Vagina (tissue), 2 donors: ENCODE results near the gene PRRT3. TPM values are rescaled to one million over a fixed set of nuclear protein-coding genes. Genes with fewer than 3 reads are reported as not detected.

ENCODE experiments used
- DNase-seq, 2 donors: peaks; one replicate each; pipeline ENCODE4 v3.0.0-alpha.2; 2017; ENCODE audit errors: extremely low spot score in 2 of 2
- H3K27ac ChIP-seq: fragments of 200-600 bp; sonication (generic); one replicate; pipeline ENCODE4 v1.5.1; 2019
- H3K27me3 ChIP-seq: fragments of 200-600 bp; sonication (generic); one replicate; pipeline ENCODE4 v1.5.1; 2019
- H3K36me3 ChIP-seq, 2 donors: fragments of 200-600 bp; sonication (generic); one replicate each; pipeline ENCODE4 v1.5.1; 2017 to 2019
- H3K4me1 ChIP-seq: fragments of 200-600 bp; sonication (generic); one replicate; pipeline ENCODE4 v1.5.1; 2019
- H3K4me3 ChIP-seq, 2 donors: fragments of 200-600 bp; sonication (generic); 1 replicate in 1 of 2; 2 replicates in 1 of 2; pipeline ENCODE4 v1.5.1; 2016 to 2019
- H3K9me3 ChIP-seq: fragments of 200-600 bp; sonication (generic); one replicate; pipeline ENCODE4 v1.5.1; 2019
- POLR2A ChIP-seq, 2 donors: fragments of 450-650 bp; IDR thresholded peaks; one replicate each; pipeline ENCODE4 v1.6.1; 2017; ENCODE audit warnings: antibody characterized with exemption in 2 of 2, mild to moderate bottlenecking in 2 of 2, moderate library complexity in 2 of 2
- POLR2AphosphoS5 ChIP-seq, 2 donors: sonication (generic); formaldehyde crosslinking; IDR thresholded peaks; one replicate each; pipeline ENCODE4 v1.9.0; 2017; ENCODE audit warnings: antibody characterized with exemption in 2 of 2, mild to moderate bottlenecking in 2 of 2, low read depth in 1 of 2; ENCODE audit not compliant: insufficient read depth in 1 of 2
- intact Hi-C: fragments of 100-400 bp; cut with DNase I; formaldehyde crosslinking; loops from one replicate; pipeline ENCODE4 v1.15.1; 2023
- total RNA-seq: library from RNA; depleted of rRNA; stranded (reverse); fragments of >200 nt; gene quantifications from one replicate; pipeline ENCODE4 v1.2.3, GENCODE V29; 2016
- TF ChIP-seq, protein P1 (sequence below), 3 experiments: fragments of 450-650 bp in 2 of 3; fragments of 200-600 bp in 1 of 3; sonication (generic) in 1 of 3; IDR thresholded peaks; one replicate each; pipeline ENCODE4 v1.5.1; 2017 to 2019; ENCODE audit warnings: antibody characterized with exemption in 3 of 3, mild to moderate bottlenecking in 2 of 3, moderate library complexity in 2 of 3

PRRT3 gene
- total RNA-seq, 1 donor from 2014 or later, result 1.7 TPM

DNA sequence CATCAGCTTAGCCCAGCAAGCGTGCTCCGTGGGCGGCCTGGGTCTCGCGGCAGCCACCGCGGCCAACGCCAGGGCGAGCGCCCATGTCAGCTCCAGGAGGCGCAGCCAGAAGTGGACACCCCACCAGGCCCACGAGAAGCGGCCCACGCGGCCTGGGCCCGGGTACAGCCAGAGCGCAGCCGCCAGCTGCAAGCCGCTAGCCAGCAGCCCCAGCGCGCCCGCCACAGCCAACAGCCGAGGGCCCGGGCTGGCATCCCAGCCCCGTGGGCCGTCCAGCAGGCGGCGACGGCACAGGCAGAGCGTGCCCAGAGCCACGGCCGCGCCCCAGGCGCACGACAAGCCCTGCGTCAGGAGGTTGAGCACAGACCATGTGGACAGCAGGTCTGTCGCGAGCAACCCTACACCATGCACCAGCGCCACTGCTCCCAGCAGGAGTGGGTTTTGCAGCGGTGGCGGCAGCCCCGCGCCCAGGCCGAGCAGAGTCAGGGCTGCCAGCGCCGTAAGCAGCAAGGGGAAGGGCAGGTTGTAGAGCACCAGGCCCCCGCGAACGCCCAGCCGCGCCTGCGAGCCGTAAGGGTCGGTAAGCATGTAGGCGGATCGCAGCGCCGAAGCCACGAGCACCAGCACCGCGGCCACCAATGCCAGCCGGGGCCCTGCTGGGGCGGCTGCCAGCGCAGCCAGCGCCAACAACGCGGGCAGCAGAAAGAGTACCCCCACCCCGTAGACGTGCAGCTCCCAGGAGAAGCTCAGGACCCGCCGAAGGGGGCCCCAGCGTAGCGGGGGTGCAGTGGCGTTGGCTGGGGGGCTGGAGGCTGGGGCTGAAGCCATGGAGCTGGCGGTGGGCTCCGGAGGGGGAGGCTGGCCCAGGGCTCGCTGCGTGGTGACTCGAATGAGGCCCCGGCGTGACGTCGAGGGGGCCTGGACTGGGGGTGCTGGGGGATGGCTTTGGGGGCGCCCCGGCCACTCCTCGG, 4.9 kb downstream of the PRRT3 start:
- Histone ChIP-seq H3K9me3 (no peaks in the 10 kb centered on the region), H3K27ac (peak overlapping the region; percentile 88), H3K27me3 (no peaks in the 10 kb centered on the region), H3K4me1 (peaks cover 36% of the 10 kb centered on the region), H3K4me3 (peak overlapping the region; percentile 59 to 60), H3K36me3 (peaks cover 0 to 12% of the 10 kb centered on the region in 2 donors)
- no peak for TF ChIP-seq POLR2A (IDR thresholded peaks at IDR 0.05)
- no peak for TF ChIP-seq POLR2AphosphoS5 (IDR thresholded peaks at IDR 0.05; ENCODE audit: insufficient read depth in 1 of 2, low read depth in 1 of 2)
- TF ChIP-seq, protein P1, sequence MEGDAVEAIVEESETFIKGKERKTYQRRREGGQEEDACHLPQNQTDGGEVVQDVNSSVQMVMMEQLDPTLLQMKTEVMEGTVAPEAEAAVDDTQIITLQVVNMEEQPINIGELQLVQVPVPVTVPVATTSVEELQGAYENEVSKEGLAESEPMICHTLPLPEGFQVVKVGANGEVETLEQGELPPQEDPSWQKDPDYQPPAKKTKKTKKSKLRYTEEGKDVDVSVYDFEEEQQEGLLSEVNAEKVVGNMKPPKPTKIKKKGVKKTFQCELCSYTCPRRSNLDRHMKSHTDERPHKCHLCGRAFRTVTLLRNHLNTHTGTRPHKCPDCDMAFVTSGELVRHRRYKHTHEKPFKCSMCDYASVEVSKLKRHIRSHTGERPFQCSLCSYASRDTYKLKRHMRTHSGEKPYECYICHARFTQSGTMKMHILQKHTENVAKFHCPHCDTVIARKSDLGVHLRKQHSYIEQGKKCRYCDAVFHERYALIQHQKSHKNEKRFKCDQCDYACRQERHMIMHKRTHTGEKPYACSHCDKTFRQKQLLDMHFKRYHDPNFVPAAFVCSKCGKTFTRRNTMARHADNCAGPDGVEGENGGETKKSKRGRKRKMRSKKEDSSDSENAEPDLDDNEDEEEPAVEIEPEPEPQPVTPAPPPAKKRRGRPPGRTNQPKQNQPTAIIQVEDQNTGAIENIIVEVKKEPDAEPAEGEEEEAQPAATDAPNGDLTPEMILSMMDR (IDR thresholded peaks at IDR 0.05), result no peak
- intact Hi-C loops, result no loop called here
- DNase-seq, result no peak

DNA sequence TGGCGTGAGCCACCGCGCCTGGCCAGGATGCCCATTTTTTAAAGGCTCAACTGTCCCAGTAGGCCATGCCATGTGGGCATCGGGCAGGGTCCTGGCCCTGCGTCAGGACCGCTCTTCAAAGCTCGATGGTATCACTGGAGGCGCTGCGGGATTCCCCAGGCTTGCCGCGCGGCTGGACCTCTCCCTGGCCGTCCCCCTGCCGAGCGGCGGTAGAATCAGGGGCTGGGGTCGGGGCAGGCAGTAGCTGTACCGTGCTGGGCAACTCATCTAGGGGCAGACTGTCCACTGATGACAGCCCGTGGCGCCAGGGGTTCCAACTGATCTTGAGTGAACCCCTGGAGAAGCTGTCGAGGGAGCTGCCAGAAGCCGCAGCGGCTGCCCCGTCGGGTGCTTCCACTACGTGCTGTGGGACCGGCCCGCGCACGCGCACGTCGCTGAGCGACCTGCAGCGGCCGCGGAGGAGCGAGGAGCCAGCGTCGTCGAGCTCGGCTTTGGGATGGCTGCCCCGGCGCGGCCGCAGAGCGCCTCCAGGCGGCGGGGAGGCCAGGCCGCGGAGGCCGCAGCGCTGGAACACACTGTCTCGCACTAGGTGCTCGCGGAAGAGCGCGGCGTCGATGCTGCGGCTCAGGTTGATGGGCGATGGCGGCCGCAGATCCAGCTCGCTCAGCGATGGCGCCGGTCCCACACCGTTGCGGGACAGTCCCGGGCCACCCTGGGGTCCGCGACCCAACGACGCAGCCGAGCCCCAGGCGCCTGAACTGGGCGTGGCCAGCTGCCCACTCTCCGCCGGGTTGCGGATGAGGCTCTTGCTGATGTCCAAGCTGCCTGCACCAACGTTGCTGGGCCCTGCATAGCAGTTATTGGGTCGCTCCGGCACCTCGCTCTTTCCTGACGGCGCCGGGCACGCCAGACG, 5.8 kb downstream of the PRRT3 start:
- intact Hi-C loops, result no loop called here
- H3K36me3 ChIP-seq, result peaks cover 0 to 12% of the 10 kb centered on the region in 2 donors
- H3K4me1 ChIP-seq, result peaks cover 27% of the 10 kb centered on the region
- H3K9me3 ChIP-seq, result no peaks in the 10 kb centered on the region
- H3K27ac ChIP-seq, result peak overlapping the region; percentile 88
- no peaks in the 10 kb centered on the region for H3K27me3 ChIP-seq
- H3K4me3 ChIP-seq, result peak overlapping the region; percentile 59 to 60
- no peak for DNase-seq
- TF ChIP-seq, protein P1 (IDR thresholded peaks at IDR 0.05), result peak; percentile 32 to 66 (median 56)
- peak in 1 of 2 donors; percentile 66 for TF ChIP-seq POLR2AphosphoS5 (IDR thresholded peaks at IDR 0.05; ENCODE audit: insufficient read depth in 1 of 2, low read depth in 1 of 2)
- peak in 1 of 2 donors; percentile 28 for TF ChIP-seq POLR2A (IDR thresholded peaks at IDR 0.05)

DNA sequence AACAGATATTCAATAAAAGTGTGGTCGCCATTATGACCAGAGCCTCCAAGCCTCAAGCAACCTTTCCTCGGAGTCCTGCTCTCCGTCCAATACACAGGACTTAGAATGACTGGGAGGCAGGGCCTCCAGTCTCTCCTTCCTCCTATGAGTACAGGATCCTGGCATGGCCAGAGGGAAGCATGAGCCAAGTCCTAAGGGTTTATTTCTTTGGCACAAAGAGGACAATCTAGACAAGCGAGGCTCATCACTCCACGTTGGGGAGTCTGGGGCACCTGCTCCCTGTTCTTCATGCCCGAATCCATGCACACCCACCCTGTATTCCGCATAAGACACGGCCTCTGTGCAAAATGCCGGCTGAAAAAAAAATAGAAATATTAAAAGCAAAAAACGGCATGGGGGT, 6.8 kb downstream of the PRRT3 start:
- H3K36me3 ChIP-seq, result peaks cover 0 to 17% of the 10 kb centered on the region in 2 donors
- no peak for DNase-seq
- no peak overlapping the region for H3K27ac ChIP-seq
- H3K27me3 ChIP-seq, result no peaks in the 10 kb centered on the region
- no peaks in the 10 kb centered on the region for H3K9me3 ChIP-seq
- H3K4me3 ChIP-seq, result peak overlapping the region in 1 of 2 donors; percentile 59
- intact Hi-C loops, result no loop called here
- TF ChIP-seq POLR2A (IDR thresholded peaks at IDR 0.05) (no peak), POLR2AphosphoS5 (IDR thresholded peaks at IDR 0.05; ENCODE audit: insufficient read depth in 1 of 2, low read depth in 1 of 2) (no peak)
- TF ChIP-seq, protein P1 (IDR thresholded peaks at IDR 0.05), result no peak
- H3K4me1 ChIP-seq, result peaks cover 25% of the 10 kb centered on the region

DNA sequence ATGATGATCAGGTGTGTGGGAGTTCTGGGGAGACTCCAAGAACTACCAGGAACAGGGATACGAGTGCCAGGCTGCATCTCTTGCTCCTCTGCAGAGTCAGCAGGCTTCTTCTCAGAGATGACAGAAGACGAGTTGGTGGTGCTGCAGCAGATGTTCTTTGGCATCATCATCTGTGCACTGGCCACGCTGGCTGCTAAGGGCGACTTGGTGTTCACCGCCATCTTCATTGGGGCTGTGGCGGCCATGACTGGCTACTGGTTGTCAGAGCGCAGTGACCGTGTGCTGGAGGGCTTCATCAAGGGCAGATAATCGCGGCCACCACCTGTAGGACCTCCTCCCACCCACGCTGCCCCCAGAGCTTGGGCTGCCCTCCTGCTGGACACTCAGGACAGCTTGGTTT, 7.9 kb downstream of the PRRT3 start:
- DNase-seq, result no peak
- Histone ChIP-seq H3K4me1 (peaks cover 25% of the 10 kb centered on the region), H3K4me3 (no peak overlapping the region), H3K27me3 (no peaks in the 10 kb centered on the region), H3K36me3 (peaks cover 0 to 17% of the 10 kb centered on the region in 2 donors), H3K27ac (no peak overlapping the region), H3K9me3 (no peaks in the 10 kb centered on the region)
- no peak for TF ChIP-seq POLR2A (IDR thresholded peaks at IDR 0.05)
- no peak for TF ChIP-seq POLR2AphosphoS5 (IDR thresholded peaks at IDR 0.05; ENCODE audit: insufficient read depth in 1 of 2, low read depth in 1 of 2)
- TF ChIP-seq, protein P1 (IDR thresholded peaks at IDR 0.05), result no peak
- intact Hi-C loops, result no loop called here
